ENCODE results near the gene NLRP14.

DNA sequence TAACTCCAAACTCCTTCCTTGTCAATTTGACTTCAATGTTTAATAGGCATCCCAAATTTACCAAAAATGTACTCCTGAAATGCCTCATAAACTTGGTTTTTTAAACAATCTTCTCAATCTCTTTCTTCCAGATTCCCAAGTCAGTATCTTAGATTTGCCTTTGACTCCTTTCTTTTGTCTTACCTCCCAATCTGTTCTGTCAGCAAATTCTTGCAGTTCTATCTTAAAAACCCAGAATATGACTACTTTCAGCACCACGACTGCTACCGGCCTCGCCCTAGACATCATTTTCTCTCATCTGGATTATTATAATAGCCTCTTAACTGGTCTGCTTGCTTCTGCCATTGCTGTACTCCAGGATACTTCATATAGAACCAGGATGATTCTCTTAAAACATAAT is 7.9 kb downstream of the NLRP14 start:
- TF ChIP-seq GABPA (IDR thresholded peaks at IDR 0.05; ENCODE audit: borderline replicate concordance, insufficient read depth, low read length): no peak
- TF ChIP-seq, protein P1, sequence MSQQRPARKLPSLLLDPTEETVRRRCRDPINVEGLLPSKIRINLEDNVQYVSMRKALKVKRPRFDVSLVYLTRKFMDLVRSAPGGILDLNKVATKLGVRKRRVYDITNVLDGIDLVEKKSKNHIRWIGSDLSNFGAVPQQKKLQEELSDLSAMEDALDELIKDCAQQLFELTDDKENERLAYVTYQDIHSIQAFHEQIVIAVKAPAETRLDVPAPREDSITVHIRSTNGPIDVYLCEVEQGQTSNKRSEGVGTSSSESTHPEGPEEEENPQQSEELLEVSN (IDR thresholded peaks at IDR 0.05): no peak
- TF ChIP-seq, protein P2, sequence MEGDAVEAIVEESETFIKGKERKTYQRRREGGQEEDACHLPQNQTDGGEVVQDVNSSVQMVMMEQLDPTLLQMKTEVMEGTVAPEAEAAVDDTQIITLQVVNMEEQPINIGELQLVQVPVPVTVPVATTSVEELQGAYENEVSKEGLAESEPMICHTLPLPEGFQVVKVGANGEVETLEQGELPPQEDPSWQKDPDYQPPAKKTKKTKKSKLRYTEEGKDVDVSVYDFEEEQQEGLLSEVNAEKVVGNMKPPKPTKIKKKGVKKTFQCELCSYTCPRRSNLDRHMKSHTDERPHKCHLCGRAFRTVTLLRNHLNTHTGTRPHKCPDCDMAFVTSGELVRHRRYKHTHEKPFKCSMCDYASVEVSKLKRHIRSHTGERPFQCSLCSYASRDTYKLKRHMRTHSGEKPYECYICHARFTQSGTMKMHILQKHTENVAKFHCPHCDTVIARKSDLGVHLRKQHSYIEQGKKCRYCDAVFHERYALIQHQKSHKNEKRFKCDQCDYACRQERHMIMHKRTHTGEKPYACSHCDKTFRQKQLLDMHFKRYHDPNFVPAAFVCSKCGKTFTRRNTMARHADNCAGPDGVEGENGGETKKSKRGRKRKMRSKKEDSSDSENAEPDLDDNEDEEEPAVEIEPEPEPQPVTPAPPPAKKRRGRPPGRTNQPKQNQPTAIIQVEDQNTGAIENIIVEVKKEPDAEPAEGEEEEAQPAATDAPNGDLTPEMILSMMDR (IDR thresholded peaks at IDR 0.05; ENCODE audit: control extremely low read depth in 1 of 3, insufficient read depth in 1 of 3, low read depth in 1 of 3, low read length in 3 of 3): no peak
- no peak for TF ChIP-seq TAF1 (IDR thresholded peaks at IDR 0.05; ENCODE audit: low read depth, low read length)
- no peak for TF ChIP-seq EP300 (IDR thresholded peaks at IDR 0.05; ENCODE audit: borderline replicate concordance in 1 of 2, low read depth in 2 of 2, low read length in 2 of 2)
- no peak for TF ChIP-seq RXRA (IDR thresholded peaks at IDR 0.05; ENCODE audit: insufficient read depth, low read depth, low read length)
- TF ChIP-seq POLR2A (IDR thresholded peaks at IDR 0.05; ENCODE audit: control extremely low read depth in 1 of 2, low read depth in 2 of 2, low read length in 2 of 2): no peak
- TF ChIP-seq SAP30 (IDR thresholded peaks at IDR 0.05; ENCODE audit: insufficient read depth, insufficient replicate concordance, low read length): no peak
